IMR-90 (cell line): ENCODE results near the gene SEC14L6. TPM values are rescaled to one million over a fixed set of nuclear protein-coding genes. Genes with fewer than 3 reads are reported as not detected.

ENCODE experiments used
- ATAC-seq: fragments of 200-7000 bp; cut with Tn5 transposase; 2 replicates; pipeline ENCODE4 v1.9.1; 2020; ENCODE audit warnings: low read depth, mild to moderate bottlenecking, moderate library complexity
- BruUV-seq: library from RNA; stranded (reverse); fragments of 400-500 nt; replicated peaks from 2 replicates; lab custom pipeline; 2021; lab: Mats Ljungman, UMichigan
- CTCF ChIA-PET: fragments of 300-600 bp; formaldehyde crosslinking; extraction: SDS; loops from one replicate; lab custom pipeline; 2021; ENCODE audit warnings: antibody characterized with exemption; lab: Yijun Ruan, JAX
- POLR2A ChIA-PET: fragments of 300-600 bp; sonication (Branson Sonifier 250); formaldehyde crosslinking; loops from one replicate; lab custom pipeline; 2022; ENCODE audit warnings: antibody characterized with exemption; ENCODE audit not compliant: unreplicated experiment; lab: Charles Lee
- DNase-seq: peaks from one replicate; pipeline ENCODE4 v3.0.0; 2013
- H2AFZ ChIP-seq: replicated peaks from 2 replicates; pipeline ENCODE3; 2013; ENCODE audit warnings: low read length, mild to moderate bottlenecking; ENCODE audit not compliant: poor library complexity
- H2AK5ac ChIP-seq: 2 replicates; pipeline ENCODE4 v1.6.1; 2013; ENCODE audit warnings: low read depth, low read length, inconsistent platforms
- H2AK9ac ChIP-seq: replicated peaks from 2 replicates; pipeline ENCODE3; 2013; ENCODE audit warnings: mild to moderate bottlenecking, low read depth, low read length, moderate library complexity; ENCODE audit not compliant: poor library complexity
- H2BK120ac ChIP-seq: 2 replicates; pipeline ENCODE4 v1.6.1; 2013; ENCODE audit warnings: low read depth, low read length, inconsistent platforms
- H2BK15ac ChIP-seq: 3 replicates; pipeline ENCODE4 v1.6.1; 2013; ENCODE audit warnings: low read depth, low read length, inconsistent platforms
- H2BK20ac ChIP-seq: 2 replicates; pipeline ENCODE4 v1.6.1; 2013; ENCODE audit warnings: low read depth, mild to moderate bottlenecking, inconsistent platforms, low read length, moderate library complexity
- H2BK5ac ChIP-seq: 2 replicates; pipeline ENCODE4 v1.6.1; 2013; ENCODE audit warnings: mild to moderate bottlenecking, low read depth, low read length, inconsistent platforms; ENCODE audit not compliant: poor library complexity, severe bottlenecking
- H3K14ac ChIP-seq: replicated peaks from 2 replicates; pipeline ENCODE4 v1.6.1; 2013; ENCODE audit warnings: low read depth, low read length, inconsistent platforms
- H3K18ac ChIP-seq: 2 replicates; pipeline ENCODE4 v1.6.1; 2013; ENCODE audit warnings: low read depth, low read length, control low read depth
- H3K23ac ChIP-seq: 2 replicates; pipeline ENCODE4 v1.6.1; 2013; ENCODE audit warnings: low read depth, low read length, inconsistent platforms
- H3K27ac ChIP-seq: 2 replicates; pipeline ENCODE4 v1.5.1; 2013; ENCODE audit warnings: mild to moderate bottlenecking, control low read depth, low read length; ENCODE audit not compliant: insufficient read depth
- H3K27me3 ChIP-seq: 2 replicates; pipeline ENCODE4 v1.6.1; 2013; ENCODE audit warnings: low read length; ENCODE audit not compliant: control insufficient read depth, insufficient read depth
- H3K36me3 ChIP-seq: 2 replicates; pipeline ENCODE4 v1.6.1; 2013; ENCODE audit warnings: low read length, mixed read lengths; ENCODE audit not compliant: control insufficient read depth, insufficient read depth
- H3K4ac ChIP-seq: 2 replicates; pipeline ENCODE4 v1.6.1; 2013; ENCODE audit warnings: low read depth, low read length, inconsistent platforms
- H3K4me1 ChIP-seq: 2 replicates; pipeline ENCODE4 v1.6.1; 2013; ENCODE audit warnings: low read length, mixed read lengths; ENCODE audit not compliant: control insufficient read depth, insufficient read depth
- H3K4me2 ChIP-seq: 2 replicates; pipeline ENCODE4 v1.6.1; 2013; ENCODE audit warnings: low read depth, mild to moderate bottlenecking, control low read depth, low read length, moderate library complexity
- H3K4me3 ChIP-seq: 2 replicates; pipeline ENCODE4 v1.5.1; 2013; ENCODE audit warnings: low read depth, mild to moderate bottlenecking, control low read depth, low read length, moderate library complexity; ENCODE audit not compliant: insufficient read depth
- H3K56ac ChIP-seq: 2 replicates; pipeline ENCODE4 v1.6.1; 2013; ENCODE audit warnings: low read length, inconsistent platforms; ENCODE audit not compliant: insufficient read depth; ENCODE audit errors: extremely low read depth
- H3K79me1 ChIP-seq, 2 experiments: 2 replicates each; pipeline ENCODE4 v1.6.1; 2013; ENCODE audit warnings: low read length in 2 of 2, inconsistent platforms in 1 of 2, low read depth in 1 of 2
- H3K9ac ChIP-seq: 2 replicates; pipeline ENCODE4 v1.6.1; 2013; ENCODE audit warnings: low read depth, low read length, control low read depth
- H3K9me1 ChIP-seq: 2 replicates; pipeline ENCODE4 v1.6.1; 2013; ENCODE audit warnings: low read length, inconsistent platforms; ENCODE audit not compliant: insufficient read depth
- H3K9me3 ChIP-seq: 2 replicates; pipeline ENCODE4 v1.6.1; 2013; ENCODE audit warnings: low read length; ENCODE audit not compliant: control insufficient read depth, insufficient read depth
- H4K20me1 ChIP-seq: 2 replicates; pipeline ENCODE4 v1.6.1; 2013; ENCODE audit warnings: low read length, inconsistent platforms; ENCODE audit not compliant: insufficient read depth
- H4K5ac ChIP-seq: 2 replicates; pipeline ENCODE4 v1.6.1; 2013; ENCODE audit warnings: mild to moderate bottlenecking, low read depth, low read length, control low read depth
- H4K8ac ChIP-seq, 2 experiments: 2 replicates each; pipeline ENCODE4 v1.6.1; 2013; ENCODE audit warnings: low read depth in 2 of 2, low read length in 2 of 2, control low read depth in 1 of 2, inconsistent platforms in 1 of 2
- H4K91ac ChIP-seq: 2 replicates; pipeline ENCODE4 v1.6.1; 2013; ENCODE audit warnings: low read depth, low read length, inconsistent platforms; ENCODE audit not compliant: insufficient read depth
- BHLHE40 ChIP-seq: fragments of 150-350 bp; IDR thresholded peaks from 2 replicates; pipeline ENCODE4 v1.6.1; 2016; ENCODE audit warnings: mild to moderate bottlenecking, low read depth, low read length
- CEBPB ChIP-seq: IDR thresholded peaks from 2 replicates; pipeline ENCODE4 v1.6.1; 2012; ENCODE audit warnings: low read depth, low read length, improper control_type of control experiment
- CHD1 ChIP-seq: IDR thresholded peaks from 2 replicates; pipeline ENCODE4 v1.6.1; 2012; ENCODE audit warnings: low read depth, low read length, improper control_type of control experiment
- FOS ChIP-seq: fragments of 150-350 bp; IDR thresholded peaks from 2 replicates; pipeline ENCODE4 v1.6.1; 2016; ENCODE audit warnings: low read depth, low read length
- MAFK ChIP-seq: IDR thresholded peaks from 2 replicates; pipeline ENCODE4 v1.6.1; 2012; ENCODE audit warnings: low read depth, low read length, improper control_type of control experiment
- MAZ ChIP-seq: IDR thresholded peaks from 2 replicates; pipeline ENCODE4 v1.6.1; 2012; ENCODE audit warnings: low read depth, mild to moderate bottlenecking, low read length, improper control_type of control experiment, moderate library complexity, borderline replicate concordance
- MXI1 ChIP-seq: IDR thresholded peaks from 2 replicates; pipeline ENCODE4 v1.6.1; 2012; ENCODE audit warnings: low read depth, mild to moderate bottlenecking, low read length, moderate library complexity, borderline replicate concordance
- NFE2L2 ChIP-seq: fragments of 150-350 bp; IDR thresholded peaks from 2 replicates; pipeline ENCODE4 v1.6.1; 2016; ENCODE audit warnings: low read depth, mild to moderate bottlenecking, low read length
- POLR2A ChIP-seq: IDR thresholded peaks from 2 replicates; pipeline ENCODE4 v1.6.1; 2012; ENCODE audit warnings: mild to moderate bottlenecking, low read depth, low read length
- RAD21 ChIP-seq: IDR thresholded peaks from 2 replicates; pipeline ENCODE4 v1.6.1; 2012; ENCODE audit warnings: low read length, improper control_type of control experiment
- RCOR1 ChIP-seq: IDR thresholded peaks from 2 replicates; pipeline ENCODE4 v1.6.1; 2012; ENCODE audit warnings: mild to moderate bottlenecking, low read length, improper control_type of control experiment; ENCODE audit not compliant: insufficient replicate concordance
- RFX5 ChIP-seq: IDR thresholded peaks from 2 replicates; pipeline ENCODE4 v1.8.0; 2012; ENCODE audit warnings: low read depth, mild to moderate bottlenecking, low read length, moderate library complexity
- SMC3 ChIP-seq: fragments of 150-350 bp; IDR thresholded peaks from 2 replicates; pipeline ENCODE4 v1.6.1; 2016; ENCODE audit warnings: low read depth, mild to moderate bottlenecking, antibody characterized with exemption, low read length, moderate library complexity
- WGBS, 2 experiments: methylation state at CpG; one replicate each; pipeline versions ENCODE4 v1.1.5 to v1.1.7; 2013; ENCODE audit warnings: missing lambda C conversion rate in 2 of 2; ENCODE audit not compliant: insufficient read length in 1 of 2; ENCODE audit errors: extremely low coverage in 2 of 2; 5-methylcytosine and 5-hydroxymethylcytosine counted together
- dilution Hi-C: fragments of 300-500 bp; cut with HindIII; formaldehyde crosslinking; loops from one replicate; pipeline ENCODE4 v1.14.3; 2018; ENCODE audit warnings: low sequenced_read_pairs; ENCODE audit not compliant: unreplicated experiment
- in situ Hi-C: fragments of 300-500 bp; cut with MboI; formaldehyde crosslinking; loops from 3 replicates; pipeline ENCODE4 v1.14.3; 2019; ENCODE audit warnings: low sequenced_read_pairs, inconsistent platforms, mixed read lengths
- intact Hi-C: fragments of 100-400 bp; cut with micrococcal nuclease; formaldehyde crosslinking; loops from 2 replicates; pipeline ENCODE4 v1.10.0; 2022
- polyA plus RNA-seq, 3 experiments: library from polyadenylated mRNA; depleted of rRNA; stranded (reverse); fragments of >200 nt; gene quantifications; 2 replicates each; pipeline ENCODE4 v1.2.3, GENCODE V29; 2012; ENCODE audit warnings: low replicate concordance in 1 of 3
- total RNA-seq: library from RNA; depleted of rRNA; stranded (reverse); fragments of >200 nt; gene quantifications from 2 replicates; pipeline ENCODE4 v1.2.3, GENCODE V29; 2012
- TF ChIP-seq, protein P1 (sequence below): conservative IDR thresholded peaks from 2 replicates; pipeline ENCODE4 v1.5.1; 2012; ENCODE audit warnings: mild to moderate bottlenecking, low read depth, low read length, improper control_type of control experiment
- TF ChIP-seq, protein P2 (sequence below): fragments of 150-350 bp; IDR thresholded peaks from 2 replicates; pipeline ENCODE4 v1.6.1; 2016; ENCODE audit warnings: low read depth, mild to moderate bottlenecking, low read length, moderate library complexity, borderline replicate concordance
- TF ChIP-seq, protein P3 (sequence below): fragments of 150-350 bp; IDR thresholded peaks from 2 replicates; pipeline ENCODE4 v1.6.1; 2017; ENCODE audit warnings: mild to moderate bottlenecking, antibody characterized with exemption, low read length, low read depth

Gene SEC14L6
- total and polyA plus RNA-seq, 2 of the 4 experiments (the other 2 are of a cell fraction), result 0.09 TPM; not detected in 1

DNA sequence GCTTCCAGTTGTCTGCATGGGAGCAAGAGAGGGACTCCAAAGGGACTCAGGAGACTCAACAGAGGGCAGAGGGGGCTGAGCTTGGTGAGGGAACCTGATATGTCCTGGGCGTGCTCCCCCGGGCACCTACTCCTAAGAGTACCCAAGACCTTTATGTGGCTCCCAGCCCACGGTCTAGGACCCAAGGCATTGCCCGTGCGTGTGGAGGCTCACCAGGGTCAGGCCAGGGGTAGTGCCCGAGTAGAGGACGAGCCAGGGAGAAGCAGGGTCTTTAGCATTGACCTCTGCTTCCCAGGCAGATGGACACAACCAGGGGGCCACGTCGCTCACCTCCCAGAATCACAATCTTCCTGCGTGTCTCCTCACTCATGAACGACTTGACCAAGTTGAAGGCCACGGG is 54.4 kb downstream of the SEC14L6 start:
- H4K5ac ChIP-seq, result no peak overlapping the region
- CTCF ChIA-PET, result no interaction called here

More for the DNA sequence above, 54.4 kb downstream of the SEC14L6 start:
- no peaks in the 10 kb centered on the region for H3K79me1 ChIP-seq
- 74% methylated on average over 4 of the region's 12 CpGs; no CpG with 5 or more reads in 1 of the 2 experiments for WGBS, 2 experiments
- H3K18ac ChIP-seq, result no peak overlapping the region
- H2BK5ac ChIP-seq, result no peak overlapping the region
- H3K4me2 ChIP-seq, result no peak overlapping the region
- ATAC-seq (no peak), DNase-seq (no peak)
- no peak overlapping the region for H3K9ac ChIP-seq
- dilution Hi-C loops, result no loop called here
- no peak overlapping the region for H3K27ac ChIP-seq
- no peak overlapping the region for H3K56ac ChIP-seq
- in situ Hi-C loops, result no loop called here
- H2BK120ac ChIP-seq, result no peak overlapping the region
- H4K91ac ChIP-seq, result no peak overlapping the region
- peaks cover 45% of the 10 kb centered on the region for H3K27me3 ChIP-seq
- H3K4ac ChIP-seq, result no peak overlapping the region
- BruUV-seq, result no TSS peak
- no peaks in the 10 kb centered on the region for H3K9me3 ChIP-seq
- no peak overlapping the region for H2AK5ac ChIP-seq
- no peak overlapping the region for H3K4me3 ChIP-seq
- no peak overlapping the region for H2AK9ac ChIP-seq
- H2BK20ac ChIP-seq, result no peak overlapping the region
- no peak overlapping the region for H4K8ac ChIP-seq
- H3K23ac ChIP-seq, result no peak overlapping the region
- TF ChIP-seq RCOR1 (no peak), BHLHE40 (no peak), MAZ (no peak), NFE2L2 (no peak), POLR2A (no peak), MXI1 (no peak), FOS (no peak), RAD21 (no peak), SMC3 (no peak), CEBPB (no peak), RFX5 (no peak), MAFK (no peak), CHD1 (no peak)
- TF ChIP-seq, protein P1, sequence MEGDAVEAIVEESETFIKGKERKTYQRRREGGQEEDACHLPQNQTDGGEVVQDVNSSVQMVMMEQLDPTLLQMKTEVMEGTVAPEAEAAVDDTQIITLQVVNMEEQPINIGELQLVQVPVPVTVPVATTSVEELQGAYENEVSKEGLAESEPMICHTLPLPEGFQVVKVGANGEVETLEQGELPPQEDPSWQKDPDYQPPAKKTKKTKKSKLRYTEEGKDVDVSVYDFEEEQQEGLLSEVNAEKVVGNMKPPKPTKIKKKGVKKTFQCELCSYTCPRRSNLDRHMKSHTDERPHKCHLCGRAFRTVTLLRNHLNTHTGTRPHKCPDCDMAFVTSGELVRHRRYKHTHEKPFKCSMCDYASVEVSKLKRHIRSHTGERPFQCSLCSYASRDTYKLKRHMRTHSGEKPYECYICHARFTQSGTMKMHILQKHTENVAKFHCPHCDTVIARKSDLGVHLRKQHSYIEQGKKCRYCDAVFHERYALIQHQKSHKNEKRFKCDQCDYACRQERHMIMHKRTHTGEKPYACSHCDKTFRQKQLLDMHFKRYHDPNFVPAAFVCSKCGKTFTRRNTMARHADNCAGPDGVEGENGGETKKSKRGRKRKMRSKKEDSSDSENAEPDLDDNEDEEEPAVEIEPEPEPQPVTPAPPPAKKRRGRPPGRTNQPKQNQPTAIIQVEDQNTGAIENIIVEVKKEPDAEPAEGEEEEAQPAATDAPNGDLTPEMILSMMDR, result no peak
- TF ChIP-seq, protein P2, sequence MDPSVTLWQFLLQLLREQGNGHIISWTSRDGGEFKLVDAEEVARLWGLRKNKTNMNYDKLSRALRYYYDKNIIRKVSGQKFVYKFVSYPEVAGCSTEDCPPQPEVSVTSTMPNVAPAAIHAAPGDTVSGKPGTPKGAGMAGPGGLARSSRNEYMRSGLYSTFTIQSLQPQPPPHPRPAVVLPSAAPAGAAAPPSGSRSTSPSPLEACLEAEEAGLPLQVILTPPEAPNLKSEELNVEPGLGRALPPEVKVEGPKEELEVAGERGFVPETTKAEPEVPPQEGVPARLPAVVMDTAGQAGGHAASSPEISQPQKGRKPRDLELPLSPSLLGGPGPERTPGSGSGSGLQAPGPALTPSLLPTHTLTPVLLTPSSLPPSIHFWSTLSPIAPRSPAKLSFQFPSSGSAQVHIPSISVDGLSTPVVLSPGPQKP, result no peak
- TF ChIP-seq, protein P3, sequence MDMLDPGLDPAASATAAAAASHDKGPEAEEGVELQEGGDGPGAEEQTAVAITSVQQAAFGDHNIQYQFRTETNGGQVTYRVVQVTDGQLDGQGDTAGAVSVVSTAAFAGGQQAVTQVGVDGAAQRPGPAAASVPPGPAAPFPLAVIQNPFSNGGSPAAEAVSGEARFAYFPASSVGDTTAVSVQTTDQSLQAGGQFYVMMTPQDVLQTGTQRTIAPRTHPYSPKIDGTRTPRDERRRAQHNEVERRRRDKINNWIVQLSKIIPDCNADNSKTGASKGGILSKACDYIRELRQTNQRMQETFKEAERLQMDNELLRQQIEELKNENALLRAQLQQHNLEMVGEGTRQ, result no peak
- H2BK15ac ChIP-seq, result no peak overlapping the region
- no peaks in the 10 kb centered on the region for H3K9me1 ChIP-seq
- no peaks in the 10 kb centered on the region for H3K36me3 ChIP-seq
- POLR2A ChIA-PET, result no interaction called here
- H4K20me1 ChIP-seq, result no peaks in the 10 kb centered on the region
- intact Hi-C loops, result no loop called here
- H3K4me1 ChIP-seq, result no peaks in the 10 kb centered on the region
- H3K14ac ChIP-seq, result no peak overlapping the region
- no peak overlapping the region for H2AFZ ChIP-seq
